Activated CD8-positive, alpha-beta memory T cell treated with anti-CD3 and anti-CD28 coated beads, Interleukin-2, amount 10 ng/mL, durations not matched to agents 7 days and 5 days (primary cell): ENCODE data around the gene KRT12. TPM values are rescaled to one million over a fixed set of nuclear protein-coding genes. Genes with fewer than 3 reads are reported as not detected.
"Not testable (repeated sequence)": the region's sequence is repeated elsewhere in the genome, so short reads cannot be mapped to it uniquely, and the experiment has no call there.

Experiments used
- ATAC-seq: fragments of 150-1000 bp; cut with Tn5 transposase; one replicate; pipeline ENCODE4 v1.10.0; 2021; ENCODE audit warnings: moderate library complexity
- CTCF ChIA-PET: fragments of 350-600 bp; sonication (Branson Sonifier 250); formaldehyde crosslinking; loops from one replicate; lab custom pipeline; 2021; ENCODE audit warnings: antibody characterized with exemption; lab: Charles Lee
- DNase-seq: peaks from one replicate; pipeline ENCODE4 v3.0.0-alpha.2; 2020
- H3K27ac Mint-ChIP-seq: one replicate; pipeline ENCODE4 v1.8.0; 2021; ENCODE audit warnings: mild to moderate bottlenecking, mixed read lengths
- H3K27me3 Mint-ChIP-seq: one replicate; pipeline ENCODE4 v1.8.0; 2021; ENCODE audit warnings: mixed read lengths
- H3K36me3 Mint-ChIP-seq: one replicate; pipeline ENCODE4 v1.8.0; 2021; ENCODE audit warnings: mild to moderate bottlenecking, mixed read lengths
- H3K4me1 Mint-ChIP-seq: one replicate; pipeline ENCODE4 v1.8.0; 2021; ENCODE audit warnings: mixed read lengths
- H3K4me3 Mint-ChIP-seq: one replicate; pipeline ENCODE4 v1.8.0; 2021; ENCODE audit warnings: mild to moderate bottlenecking, moderate library complexity, mixed read lengths
- H3K9me3 Mint-ChIP-seq: one replicate; pipeline ENCODE4 v1.8.0; 2022; ENCODE audit warnings: low read depth, mixed read lengths
- total RNA-seq, 2 experiments: library from RNA; stranded (reverse); gene quantifications; one replicate each; pipeline ENCODE4 v1.2.3, GENCODE V29; 2021

KRT12 gene
- total RNA-seq, 2 experiments from 2014 or later = not detected

DNA sequence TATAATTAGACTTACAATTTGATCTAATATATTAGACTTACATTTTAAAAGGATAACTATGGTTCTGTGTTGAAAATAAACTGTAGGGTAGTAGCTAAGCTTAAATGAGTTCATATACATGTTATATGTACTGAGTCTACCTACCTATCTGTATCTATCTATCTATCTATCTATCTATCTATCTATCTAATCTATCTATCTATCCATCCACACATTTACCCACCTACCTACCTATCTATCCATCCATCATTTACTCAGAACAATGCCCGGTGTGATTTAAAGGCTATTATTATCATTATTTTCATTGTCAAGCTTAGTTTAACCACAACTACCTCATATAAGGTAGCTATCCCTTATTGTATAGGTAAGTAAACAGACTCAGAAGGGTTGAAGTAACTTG is 51.6 kb downstream of the KRT12 start:
- H3K4me1 Mint-ChIP-seq = peaks cover 18% of the 10 kb centered on the region
- H3K36me3 Mint-ChIP-seq = peaks cover 30% of the 10 kb centered on the region
- ATAC-seq (no peak), DNase-seq (no peak)
- H3K9me3 Mint-ChIP-seq = no peaks in the 10 kb centered on the region
- no peak overlapping the region for H3K4me3 Mint-ChIP-seq
- peaks cover 37% of the 10 kb centered on the region for H3K27me3 Mint-ChIP-seq
- CTCF ChIA-PET = interaction anchor here (0.8 to 1.1 kb wide), 3 partner anchors 12 to 733 kb away, joined by 4 to 5 read pairs (median 4); no protein-coding TSS in a partner anchor
- H3K27ac Mint-ChIP-seq = no peak overlapping the region

DNA sequence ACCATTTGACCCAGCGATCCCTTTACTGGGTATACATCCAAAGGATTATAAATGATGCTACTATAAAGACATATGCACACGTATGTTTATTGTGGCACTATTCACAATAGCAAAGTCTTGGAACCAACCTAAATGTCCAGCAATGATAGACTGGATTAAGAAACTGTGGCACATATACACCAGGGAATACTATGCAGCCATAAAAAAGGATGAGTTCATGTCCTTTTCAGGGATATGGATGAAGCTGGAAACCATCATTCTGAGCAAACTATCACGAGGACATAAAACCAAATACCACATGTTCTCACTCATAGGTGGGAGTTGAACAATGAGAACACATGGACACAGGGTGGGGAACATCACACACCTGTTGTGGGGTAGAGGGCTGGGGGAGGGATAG is 52.4 kb downstream of the KRT12 start:
- peaks cover 44% of the 10 kb centered on the region for H3K27me3 Mint-ChIP-seq
- peaks cover 24% of the 10 kb centered on the region for H3K36me3 Mint-ChIP-seq
- CTCF ChIA-PET = interaction anchor here (1.1 kb wide), 1 partner anchor 734 kb away, joined by 4 read pairs; no protein-coding TSS in a partner anchor
- H3K4me1 Mint-ChIP-seq = peaks cover 10% of the 10 kb centered on the region
- ATAC-seq, H3K4me3 Mint-ChIP-seq, H3K9me3 Mint-ChIP-seq, DNase-seq, H3K27ac Mint-ChIP-seq: not testable (repeated sequence)

DNA sequence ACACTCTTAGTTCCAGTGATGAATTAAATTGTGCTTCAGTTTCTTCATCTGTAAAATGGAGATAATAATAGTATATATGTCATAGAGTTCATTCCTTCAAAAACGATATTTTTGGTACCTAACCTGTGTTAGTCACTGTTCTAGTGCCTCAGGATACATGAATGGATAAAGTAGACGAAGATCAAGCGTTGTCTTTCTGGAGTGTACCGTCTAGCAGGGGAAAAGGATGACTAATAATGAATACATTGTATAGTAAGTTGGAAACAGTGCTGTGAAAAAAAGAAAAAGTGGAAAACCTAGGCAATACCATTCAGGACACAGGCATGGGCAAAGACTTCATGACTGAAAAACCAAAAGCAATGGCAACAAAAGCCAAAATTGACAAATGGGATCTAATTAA is 53.2 kb downstream of the KRT12 start:
- no peak overlapping the region for H3K4me3 Mint-ChIP-seq
- H3K27me3 Mint-ChIP-seq = peaks cover 51% of the 10 kb centered on the region
- peaks cover 18% of the 10 kb centered on the region for H3K36me3 Mint-ChIP-seq
- ATAC-seq = no peak
- H3K9me3 Mint-ChIP-seq = no peaks in the 10 kb centered on the region
- DNase-seq = no peak
- peaks cover 8% of the 10 kb centered on the region for H3K4me1 Mint-ChIP-seq
- CTCF ChIA-PET = no interaction called here
- no peak overlapping the region for H3K27ac Mint-ChIP-seq

DNA sequence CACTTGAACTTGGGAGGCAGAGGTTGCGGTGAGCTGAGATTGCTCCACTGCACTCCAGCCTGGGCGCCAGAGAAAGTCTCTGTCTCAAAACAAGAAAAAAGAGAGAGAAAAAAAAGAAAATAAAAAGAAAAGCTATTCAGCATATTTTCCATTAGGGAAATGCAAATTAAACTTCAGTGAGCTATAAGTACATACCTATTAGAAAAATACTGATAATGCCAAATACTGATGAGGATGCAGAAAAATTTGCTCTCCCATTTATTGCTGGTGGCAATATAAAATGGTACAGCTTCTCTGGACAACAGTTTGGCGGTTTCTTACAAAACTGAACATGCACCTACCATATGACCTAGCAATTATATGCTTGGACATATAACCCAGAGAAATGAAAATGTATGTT is 54.4 kb downstream of the KRT12 start:
- peaks cover 60% of the 10 kb centered on the region for H3K27me3 Mint-ChIP-seq
- CTCF ChIA-PET = no interaction called here
- no peak overlapping the region for H3K27ac Mint-ChIP-seq

More for the DNA sequence above, 54.4 kb downstream of the KRT12 start:
- H3K4me3 Mint-ChIP-seq = no peak overlapping the region
- ATAC-seq (no peak), DNase-seq (no peak)
- peaks cover 6% of the 10 kb centered on the region for H3K4me1 Mint-ChIP-seq
- H3K36me3 Mint-ChIP-seq = peaks cover 14% of the 10 kb centered on the region
- H3K9me3 Mint-ChIP-seq = no peaks in the 10 kb centered on the region

Other genes starting within 250 kb of the KRT12 start
- gene SMARCE1, start 219.4 kb downstream of the KRT12 start, total RNA-seq = 100 to 1,000 TPM in 1 of 2 experiments, 10 to 100 TPM in 1; 90.7 to 110 TPM
- not detected for gene KRT222, start 202.0 kb downstream of the KRT12 start, total RNA-seq
- gene KRT24, start 163.5 kb downstream of the KRT12 start, total RNA-seq = not detected
- gene KRT25, start 111.9 kb downstream of the KRT12 start, total RNA-seq = not detected
- gene KRT26, start 95.0 kb downstream of the KRT12 start, total RNA-seq = not detected
- not detected for gene KRT27, start 84.7 kb downstream of the KRT12 start, total RNA-seq
- gene KRT28, start 67.3 kb downstream of the KRT12 start, total RNA-seq = not detected
- 10 to 100 TPM; 19.2 to 33.7 TPM for gene KRT10, start 44.6 kb downstream of the KRT12 start, total RNA-seq
- not detected for gene KRT20, start 18.0 kb upstream of the KRT12 start, total RNA-seq
- gene KRT23, start 70.4 kb upstream of the KRT12 start, total RNA-seq = not detected
- not detected for gene KRT39, start 99.7 kb upstream of the KRT12 start, total RNA-seq
- gene KRT40, start 117.1 kb upstream of the KRT12 start, total RNA-seq = not detected
- gene KRTAP3-3, start 126.9 kb upstream of the KRT12 start, total RNA-seq = not detected
- gene KRTAP3-2, start 132.7 kb upstream of the KRT12 start, total RNA-seq = not detected
- gene KRTAP3-1, start 141.9 kb upstream of the KRT12 start, total RNA-seq = not detected
- gene KRTAP1-5, start 160.0 kb upstream of the KRT12 start, total RNA-seq = not detected
- gene KRTAP1-4, start 163.0 kb upstream of the KRT12 start, total RNA-seq = not detected
- gene KRTAP1-3, start 167.7 kb upstream of the KRT12 start, total RNA-seq = not detected
- gene KRTAP1-1, start 174.2 kb upstream of the KRT12 start, total RNA-seq = not detected
- gene KRTAP2-1, start 180.1 kb upstream of the KRT12 start, total RNA-seq = not detected
- gene KRTAP2-2, start 188.0 kb upstream of the KRT12 start, total RNA-seq = not detected
- gene KRTAP2-3, start 192.9 kb upstream of the KRT12 start, total RNA-seq = not detected
- gene KRTAP2-4, start 198.7 kb upstream of the KRT12 start, total RNA-seq = not detected
- not detected for gene KRTAP4-7, start 216.9 kb upstream of the KRT12 start, total RNA-seq
- gene KRTAP4-8, start 230.9 kb upstream of the KRT12 start, total RNA-seq = not detected
- not detected for gene KRTAP4-16, start 235.0 kb upstream of the KRT12 start, total RNA-seq
- not detected for gene KRTAP4-9, start 238.2 kb upstream of the KRT12 start, total RNA-seq